Ecto neural progenitor cell (in vitro differentiated cells): ENCODE measurements around the gene SNX2.

Experiments used
- DNase-seq: peaks from one replicate; pipeline ENCODE4 v3.0.0-alpha.2; 2018; ENCODE audit warnings: low spot score

Gene SNX2

DNA sequence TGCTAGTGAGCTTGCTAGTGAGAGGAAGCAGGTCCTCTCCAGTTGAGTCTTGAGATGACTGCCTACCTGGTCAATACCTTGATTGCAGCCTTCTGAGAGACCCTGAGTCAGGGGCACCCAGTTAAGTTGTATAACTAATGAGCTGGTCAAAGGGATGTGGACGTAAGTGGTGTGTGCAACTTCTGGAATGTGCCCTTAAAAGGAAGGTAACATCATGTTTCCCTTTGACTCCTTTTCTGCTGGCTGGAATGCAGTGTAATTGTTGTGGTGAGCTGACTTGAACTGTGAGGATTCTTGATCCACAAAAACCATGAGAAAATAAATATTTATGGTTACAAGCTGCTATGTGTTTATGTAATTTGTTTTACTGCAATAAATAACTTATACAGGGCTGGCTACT, 2.4 kb upstream of the SNX2 start:
- no peak for DNase-seq

DNA sequence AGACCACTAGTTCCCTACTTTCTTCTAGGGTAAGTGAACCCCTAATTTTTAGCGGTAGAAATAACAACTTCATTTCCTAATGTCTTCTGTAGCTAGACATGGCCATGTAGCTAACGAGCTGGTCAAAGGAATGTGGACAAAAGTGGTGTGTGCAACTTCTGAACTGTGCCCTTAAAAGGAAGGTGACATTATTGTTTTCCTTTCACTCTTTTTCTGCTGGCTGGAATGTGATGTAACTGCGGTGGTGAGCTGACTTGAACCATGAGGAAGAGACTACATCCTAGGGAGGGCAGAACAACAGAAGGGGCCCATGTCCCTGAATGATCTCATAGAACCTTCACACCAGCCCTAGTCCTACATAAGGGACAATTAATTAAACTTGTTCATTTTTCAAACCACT, 1.3 kb upstream of the SNX2 start:
- no peak for DNase-seq

DNA sequence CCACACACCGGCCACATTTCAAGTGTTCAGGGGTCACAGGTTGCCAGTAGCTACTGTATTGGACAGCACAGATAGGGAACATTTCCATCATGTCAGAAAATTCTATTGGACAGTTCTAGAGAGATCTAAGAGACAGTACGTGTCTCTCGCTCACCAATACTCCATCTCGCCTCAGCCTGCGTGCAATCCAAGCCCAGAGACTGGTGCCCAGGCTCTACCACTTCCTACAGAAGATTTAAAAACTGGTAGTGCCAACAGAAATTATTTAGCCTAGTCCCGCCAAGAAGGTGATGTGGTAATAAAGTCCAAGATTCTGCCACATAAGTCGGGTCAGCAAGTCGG, 390 bp upstream of the SNX2 start:
- DNase-seq = no peak

DNA sequence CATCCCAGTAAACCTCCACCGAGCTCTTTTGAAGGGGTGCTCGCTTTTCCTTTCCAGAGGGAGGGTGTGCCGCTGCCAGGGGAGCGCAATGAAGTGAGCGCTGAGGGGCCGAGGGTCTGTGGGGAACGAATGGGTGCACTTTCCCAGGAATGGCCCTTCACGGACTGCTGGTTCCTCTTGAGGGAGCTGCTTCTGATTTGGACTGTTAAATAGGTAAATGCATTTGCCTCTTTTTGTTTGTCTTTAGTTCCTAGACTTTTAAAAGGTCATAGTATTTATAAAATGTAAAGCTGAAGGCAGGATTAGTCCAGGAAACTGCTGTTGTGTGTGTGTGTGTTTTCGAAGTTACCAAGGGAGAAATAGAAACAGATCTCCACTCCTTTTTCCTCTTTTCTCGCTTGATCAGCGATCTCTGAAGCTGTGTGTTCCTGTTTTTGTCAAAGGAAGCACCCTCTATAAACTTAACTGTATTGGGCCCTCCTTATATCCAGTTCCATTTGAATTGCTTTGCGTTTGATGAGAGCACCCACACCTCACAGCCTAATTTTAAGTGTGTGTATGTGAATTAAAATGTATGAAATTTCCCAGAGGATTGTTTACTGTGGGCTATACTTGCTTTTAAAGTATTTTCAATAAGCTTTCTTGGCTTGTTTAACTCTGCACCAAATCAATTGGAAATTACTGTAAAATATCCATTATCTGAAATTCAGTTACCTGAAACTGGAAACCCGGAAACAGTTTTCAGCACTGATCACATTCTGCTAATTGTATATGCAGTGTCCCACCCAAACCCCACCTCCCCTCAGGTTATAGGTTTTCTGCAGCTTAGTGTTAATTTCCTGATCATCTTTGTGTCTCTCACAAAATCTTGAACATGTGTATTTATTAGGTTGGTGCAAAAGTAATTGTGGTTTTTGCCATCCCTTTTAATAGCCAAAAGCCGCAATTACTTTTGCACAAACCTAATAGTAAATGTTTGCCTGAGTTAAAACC, 966 bp downstream of the SNX2 start:
- no peak for DNase-seq

DNA sequence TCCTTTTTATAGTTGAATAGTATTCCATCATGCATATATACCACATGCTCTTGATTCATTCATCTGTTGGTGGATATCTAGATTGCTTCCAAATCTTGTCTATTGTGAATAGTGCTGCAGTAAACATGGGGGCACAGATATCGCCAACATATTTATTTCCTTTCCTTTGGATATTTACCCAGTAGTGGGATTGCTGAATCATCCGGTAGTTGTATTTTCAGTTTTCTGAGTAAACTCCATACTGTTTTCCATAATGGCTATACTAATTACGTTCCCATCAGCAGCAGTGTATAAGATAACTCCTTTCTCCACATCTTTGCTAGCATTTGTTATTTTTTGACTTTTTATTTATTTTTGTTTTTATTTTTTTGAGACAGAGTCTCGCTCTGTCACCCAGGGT, 3.3 kb downstream of the SNX2 start:
- no peak for DNase-seq

DNA sequence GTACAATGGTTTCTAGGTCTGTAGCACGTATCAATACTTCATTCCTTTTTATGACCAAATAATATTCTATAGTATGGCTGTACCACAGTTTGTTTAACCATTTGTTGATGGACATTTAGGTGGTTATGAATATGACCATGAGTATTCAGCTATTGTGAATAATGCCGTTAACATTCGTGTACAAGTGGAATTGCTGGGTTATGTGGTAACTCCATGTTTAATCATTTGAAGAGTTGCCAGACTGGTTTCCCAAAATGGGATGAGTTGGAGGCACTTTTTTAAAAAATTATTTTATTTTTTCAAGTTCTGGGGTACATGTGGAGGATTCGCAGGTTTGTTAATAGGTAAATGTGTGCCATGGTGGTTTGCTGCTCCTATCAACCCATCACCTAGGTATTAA, 4.6 kb downstream of the SNX2 start:
- no peak for DNase-seq

DNA sequence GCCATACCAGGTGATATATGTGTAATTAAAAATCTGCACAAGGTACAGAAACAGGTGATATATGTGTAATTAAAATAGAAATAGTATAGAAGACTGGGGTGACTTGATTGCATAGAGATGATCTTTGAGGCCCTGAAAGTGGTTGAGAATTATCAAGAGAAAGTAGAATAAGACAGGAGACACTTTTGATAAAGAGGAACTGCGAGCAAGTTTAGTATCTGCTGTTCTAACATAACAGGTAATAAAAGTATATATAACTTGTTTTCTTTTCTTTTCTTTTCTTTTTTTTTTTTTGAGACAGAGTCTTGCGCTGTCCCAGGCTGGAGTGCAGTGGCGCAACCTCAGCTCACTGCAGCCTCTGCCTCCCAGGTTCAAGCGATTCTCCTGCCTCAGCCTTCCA, 5.4 kb downstream of the SNX2 start:
- no peak for DNase-seq

DNA sequence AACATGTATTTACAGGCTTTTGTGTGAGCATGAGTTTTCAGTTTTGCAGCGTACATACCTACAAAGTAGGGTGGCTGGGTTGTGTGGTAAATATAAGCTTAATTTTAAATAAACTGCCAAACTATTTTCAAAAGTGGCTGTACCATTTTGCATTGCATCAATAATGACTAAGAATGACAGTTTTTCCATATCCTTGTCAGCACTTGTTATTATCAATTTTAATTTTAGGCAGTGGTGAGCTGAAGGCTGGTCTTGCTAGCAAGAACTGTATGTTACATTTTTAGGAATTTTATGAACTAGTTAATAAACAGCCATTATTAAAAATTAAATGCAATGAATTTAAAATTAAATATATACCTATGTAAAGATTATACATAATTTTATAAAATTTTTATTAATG, 6.6 kb downstream of the SNX2 start:
- no peak for DNase-seq

DNA sequence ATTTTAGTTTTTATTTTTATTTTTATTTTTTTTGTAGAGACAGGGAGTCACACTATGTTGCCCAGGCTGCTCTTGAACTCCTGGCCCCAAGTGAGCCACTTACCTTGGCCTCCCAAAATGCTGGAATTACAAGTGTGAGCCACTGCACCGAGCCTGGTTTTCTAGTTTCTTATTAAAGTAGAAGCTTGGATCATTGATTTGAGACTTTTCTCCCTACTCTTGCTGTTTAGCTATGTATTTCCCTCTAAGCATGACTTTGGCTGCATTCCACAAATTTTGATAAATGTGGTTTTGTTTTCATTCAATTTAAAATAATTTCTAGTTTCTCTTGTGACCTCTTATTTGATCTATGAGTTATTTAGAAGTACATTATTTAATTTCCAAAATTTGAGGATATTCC, 10.4 kb downstream of the SNX2 start:
- no peak for DNase-seq

DNA sequence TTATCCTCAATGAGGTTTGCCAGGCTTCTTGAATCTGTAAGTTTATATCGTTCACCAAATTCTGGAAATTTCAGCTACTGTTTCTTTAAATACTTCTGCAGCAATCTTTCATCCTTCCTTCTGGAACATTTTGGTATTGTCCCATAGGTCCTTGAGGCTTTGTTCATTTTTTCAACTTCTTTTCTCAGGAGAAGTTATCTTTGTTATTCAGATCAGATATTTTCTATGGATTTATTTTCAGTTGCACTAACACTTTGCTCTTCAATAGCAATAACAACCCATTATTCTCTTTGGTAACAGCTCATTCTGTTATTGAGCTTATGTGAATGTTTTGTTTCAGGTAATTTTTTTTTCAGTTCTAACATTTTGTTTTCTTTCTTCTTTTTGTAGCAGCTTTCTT, 13.5 kb downstream of the SNX2 start:
- no peak for DNase-seq

DNA sequence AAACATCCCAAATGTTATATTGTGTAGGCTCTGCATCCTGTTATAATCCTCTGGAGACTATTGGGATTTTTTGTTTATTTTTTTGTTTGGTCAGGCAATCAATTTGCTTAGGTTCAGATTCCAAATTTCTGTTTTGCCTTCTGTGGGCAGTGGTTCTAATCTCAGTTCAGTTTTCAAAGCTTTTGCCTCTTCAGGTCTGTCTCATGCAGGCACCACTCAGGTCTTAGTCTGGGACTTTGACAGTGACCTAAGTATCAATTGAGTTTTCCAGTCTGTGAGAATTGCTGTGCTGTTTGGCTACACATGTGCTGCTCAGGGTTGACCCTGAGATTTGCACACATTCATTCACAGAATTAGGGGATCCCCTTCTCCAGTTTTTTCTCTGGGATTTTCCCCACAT, 14.1 kb downstream of the SNX2 start:
- no peak for DNase-seq

DNA sequence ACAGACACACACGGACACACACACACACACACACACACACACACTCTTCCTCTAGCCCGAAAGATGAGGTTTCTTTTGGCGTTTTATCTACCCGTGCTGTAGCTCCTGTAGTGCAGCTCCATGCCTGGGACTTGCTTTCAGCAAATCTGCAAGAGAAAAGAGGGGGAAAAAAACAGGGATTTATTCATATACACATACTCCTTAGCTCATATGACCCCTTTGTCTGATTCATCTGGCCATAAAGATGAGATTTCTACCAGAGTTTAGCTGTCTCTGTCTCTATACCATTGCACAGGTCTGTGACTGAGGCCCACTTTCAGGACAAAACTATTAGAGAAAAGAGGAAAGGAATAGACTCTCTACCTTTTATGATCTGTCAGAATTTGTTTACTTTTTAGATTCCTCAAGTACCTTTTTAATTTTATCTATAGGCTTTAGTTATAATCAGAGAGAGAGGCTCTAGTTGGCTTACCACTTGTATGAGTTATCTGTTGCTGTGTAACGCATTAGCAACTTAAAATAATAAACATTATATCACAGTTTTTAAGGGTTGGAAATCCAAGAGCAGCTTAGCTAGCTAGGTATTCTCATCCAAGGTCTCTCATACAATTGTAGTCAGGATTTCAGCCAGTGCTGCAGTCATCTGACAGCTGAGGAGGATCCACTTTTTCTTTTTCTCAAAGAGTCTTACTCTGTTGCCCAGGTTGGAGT, 14.7 kb downstream of the SNX2 start:
- DNase-seq = no peak

DNA sequence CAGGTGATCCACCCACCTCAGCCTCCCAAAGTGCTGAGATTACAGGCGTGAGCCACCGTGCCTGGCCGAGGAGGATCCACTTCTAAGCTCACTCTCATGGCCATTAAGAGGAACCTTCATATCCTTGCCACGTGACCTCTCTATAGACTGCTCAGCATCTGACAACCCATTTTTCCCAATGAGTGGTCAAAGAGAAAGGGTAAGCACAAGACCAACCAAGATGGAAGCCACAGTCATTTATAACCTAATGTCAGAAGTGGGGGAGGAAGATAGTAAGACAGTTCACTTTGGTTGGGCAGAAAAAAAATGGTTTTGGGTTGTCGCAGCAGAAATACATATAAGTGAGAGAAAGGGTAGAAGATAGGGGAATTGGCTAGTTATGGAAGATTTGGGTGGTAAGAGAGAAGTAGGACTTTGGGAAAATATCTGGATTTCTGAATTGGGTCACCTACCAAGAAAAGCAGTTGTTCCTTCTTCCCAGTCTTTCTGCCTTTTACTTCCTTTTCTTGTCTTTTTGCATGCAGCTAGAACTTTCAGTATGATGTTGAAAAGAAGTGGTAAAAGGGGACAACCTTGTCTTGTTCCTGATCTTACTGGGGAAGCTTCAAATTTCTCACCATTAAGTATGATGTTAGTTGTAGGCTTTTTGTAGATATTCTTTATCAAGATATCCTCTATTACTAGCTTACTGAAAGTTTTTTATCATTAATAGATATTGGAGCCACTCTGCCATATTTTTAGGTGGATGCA, 15.6 kb downstream of the SNX2 start:
- DNase-seq = no peak

DNA sequence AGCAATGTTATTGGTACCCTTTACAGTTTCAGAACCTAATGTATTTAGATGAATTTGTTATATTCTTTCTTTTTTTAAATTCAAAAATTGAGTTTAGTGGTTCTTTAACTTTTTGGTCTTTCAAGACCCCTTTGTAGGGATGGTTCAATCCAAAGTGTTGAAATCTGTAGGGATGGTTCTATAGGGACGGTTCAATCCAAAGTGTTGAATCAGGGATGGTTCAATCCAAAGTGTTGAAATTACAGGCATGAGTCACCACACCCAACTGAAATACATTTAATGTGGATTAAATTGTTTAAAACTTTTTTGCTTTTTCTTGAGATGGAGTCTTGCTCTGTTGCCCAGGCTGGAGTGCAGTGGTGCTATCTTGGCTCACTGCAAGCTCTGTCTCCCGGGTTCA, 30.6 kb downstream of the SNX2 start:
- DNase-seq = no peak

DNA sequence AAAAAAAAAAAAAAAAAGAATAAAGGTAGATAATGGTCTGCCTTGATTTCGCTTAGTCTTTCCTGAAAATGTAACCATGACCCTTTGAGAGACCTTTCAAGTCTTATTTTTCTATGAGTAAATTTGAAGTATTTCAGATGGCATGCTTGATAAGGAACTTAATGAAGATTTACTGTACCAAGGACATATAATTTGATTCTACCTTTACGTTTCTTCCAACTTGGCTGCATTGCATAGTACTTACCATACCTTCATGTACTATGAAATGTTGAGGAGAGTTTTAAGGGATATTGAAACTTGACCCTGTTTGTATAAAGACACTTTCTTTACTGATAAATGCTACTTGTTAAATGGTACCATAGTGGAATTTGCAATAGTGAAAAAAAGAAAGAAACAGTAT, 35.5 kb downstream of the SNX2 start:
- DNase-seq = no peak

DNA sequence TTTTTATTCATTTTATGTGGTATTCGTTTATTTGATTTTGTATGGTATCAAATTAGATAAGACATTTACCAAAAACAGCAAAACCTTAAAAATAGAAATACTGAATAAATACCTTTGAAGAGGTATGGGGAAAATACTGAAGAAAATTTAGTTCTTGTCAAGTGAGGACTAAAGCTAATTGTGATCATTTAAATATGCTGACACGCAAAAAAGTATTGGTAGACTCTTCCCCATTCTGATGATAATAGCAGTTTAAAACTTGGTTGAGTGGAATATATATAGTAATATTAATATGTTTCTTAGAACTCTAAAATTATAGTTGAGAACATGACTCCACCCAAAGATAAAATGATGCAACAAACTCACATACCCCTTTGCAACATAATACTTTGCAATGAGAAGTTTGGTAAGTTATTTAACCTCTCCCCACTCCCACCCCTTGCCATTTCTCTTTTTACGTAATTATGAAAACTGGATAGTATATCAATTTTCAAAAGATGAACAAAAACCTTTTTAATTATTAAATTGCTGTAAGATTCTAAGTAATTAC, 40.4 kb downstream of the SNX2 start:
- DNase-seq = no peak

DNA sequence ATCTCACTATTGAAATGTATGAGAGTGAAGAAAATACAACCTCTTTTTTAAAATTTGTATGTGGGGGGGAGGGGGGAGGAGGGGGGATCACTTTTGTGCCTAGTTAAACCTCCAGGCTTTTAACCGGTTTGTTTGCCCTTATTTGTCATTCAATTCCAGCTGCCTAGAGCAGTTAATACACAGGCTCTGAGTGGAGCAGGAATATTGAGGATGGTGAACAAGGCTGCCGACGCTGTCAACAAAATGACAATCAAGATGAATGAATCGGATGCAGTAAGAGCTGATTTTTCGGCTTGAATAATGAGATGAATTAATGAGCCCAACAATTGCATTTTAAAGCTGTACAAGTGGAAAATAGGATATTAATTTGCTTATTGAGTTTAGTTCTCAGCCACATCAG, 41.9 kb downstream of the SNX2 start:
- no peak for DNase-seq

DNA sequence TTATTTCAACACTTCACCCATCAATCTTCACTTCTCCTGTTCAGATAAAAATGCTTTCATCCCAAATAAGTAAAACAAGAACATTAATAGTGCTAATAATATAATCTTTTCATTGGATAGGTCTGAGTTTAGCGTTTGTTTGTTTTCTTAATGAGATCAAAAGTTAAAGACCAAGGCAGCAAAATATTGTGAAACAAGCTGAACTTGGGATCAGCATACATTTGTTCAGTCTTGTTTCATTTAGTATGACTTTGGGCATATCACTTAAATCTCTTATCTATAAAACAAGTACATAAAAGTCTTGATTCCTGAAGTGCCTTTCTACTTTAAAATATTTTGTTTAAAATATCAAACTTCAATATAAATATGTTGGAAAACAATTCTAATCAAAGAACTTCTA, 57.1 kb downstream of the SNX2 start:
- DNase-seq = no peak

DNA sequence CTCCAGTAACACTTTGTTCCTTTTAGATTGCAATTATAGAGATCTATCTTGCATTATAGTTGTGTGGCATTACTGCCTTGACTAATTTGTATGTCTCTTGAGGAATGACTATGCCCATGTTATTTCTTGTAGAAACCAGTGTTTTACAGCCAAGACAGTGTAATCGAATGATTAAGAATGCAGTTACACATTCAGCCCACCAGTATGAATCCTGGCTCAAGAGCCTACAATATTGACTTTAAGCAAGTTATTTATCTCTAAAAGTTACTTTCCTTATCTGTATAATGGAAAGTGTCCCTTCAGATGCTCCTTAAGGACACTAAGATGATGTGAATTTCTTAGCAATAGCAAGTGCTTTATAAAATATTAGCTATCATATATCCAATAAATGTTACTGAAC, 60.8 kb downstream of the SNX2 start:
- DNase-seq = no peak

DNA sequence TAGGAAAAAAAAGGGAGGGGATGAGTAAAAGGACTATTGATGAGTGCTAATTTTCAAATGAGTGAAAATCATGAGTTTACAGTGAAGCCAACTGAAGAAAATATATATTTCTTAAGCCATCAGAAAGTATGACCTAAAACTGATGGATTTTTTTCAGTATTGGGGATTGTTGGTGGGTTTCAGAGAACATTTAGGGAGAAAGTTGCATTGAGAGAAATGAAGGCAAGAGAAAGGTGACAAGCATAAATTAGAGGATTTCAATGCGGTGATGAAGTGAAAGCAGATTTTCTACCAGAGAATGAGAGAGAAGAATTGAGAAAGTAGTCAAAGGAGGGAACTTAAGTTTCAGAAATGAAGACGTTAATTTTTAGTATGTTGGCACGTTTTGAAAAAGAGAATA, 62.1 kb downstream of the SNX2 start:
- no peak for DNase-seq

DNA sequence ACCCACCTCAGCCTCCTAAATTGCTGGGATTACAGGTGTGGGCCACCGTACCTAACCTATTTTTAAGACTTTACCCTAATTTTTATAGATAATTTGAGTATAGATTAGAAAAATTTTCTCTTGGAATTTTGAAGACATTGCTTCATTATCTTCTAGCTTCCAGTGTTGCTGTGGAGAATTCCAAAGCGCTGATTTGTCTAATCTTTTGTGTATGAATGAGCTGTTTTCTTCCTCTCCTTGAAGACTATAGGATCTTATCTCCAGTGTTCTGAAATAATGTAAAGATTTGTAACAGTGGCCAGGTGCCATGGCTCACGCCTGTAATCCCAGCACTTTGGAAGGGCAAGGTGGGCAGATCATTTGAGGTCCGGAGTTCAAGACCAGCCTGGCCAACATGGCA, 64.9 kb downstream of the SNX2 start:
- no peak for DNase-seq

DNA sequence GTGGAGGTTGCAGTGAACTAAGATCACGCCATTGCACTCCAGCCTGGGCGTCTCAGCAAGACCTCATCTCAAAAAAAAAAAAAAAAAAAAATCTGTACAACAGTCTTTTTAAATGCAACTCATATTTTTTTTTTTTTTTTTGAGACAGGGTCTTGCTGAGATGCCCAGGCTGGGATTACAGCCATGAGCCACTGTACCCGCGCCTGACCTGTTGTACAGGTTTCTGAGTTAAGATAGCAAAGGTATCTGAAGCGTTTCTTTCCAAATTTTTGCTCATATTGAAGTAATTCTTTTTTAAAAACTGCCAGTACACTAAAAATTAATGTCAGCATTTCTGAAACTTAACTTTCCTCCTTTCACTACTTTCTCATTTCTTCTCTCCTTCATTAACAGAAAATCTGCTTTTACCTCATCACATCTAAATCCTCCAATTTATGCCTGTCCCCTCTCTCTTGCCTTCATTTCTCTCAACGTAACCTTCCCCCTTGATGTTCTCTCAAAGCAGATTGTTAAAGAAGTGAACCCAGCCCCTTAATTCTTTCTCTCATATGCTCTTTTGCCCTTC, 67.2 kb downstream of the SNX2 start:
- no peak for DNase-seq
